Neural progenitor cell (in vitro differentiated cells): ENCODE results near the gene RAB34.

Experiments
- EZH2 ChIP-seq: fragments of 200-600 bp; sonication (generic); IDR thresholded peaks from 2 replicates; pipeline ENCODE4 v1.6.1; 2017; ENCODE audit warnings: antibody characterized with exemption, mild to moderate bottlenecking, moderate library complexity
- EZH2phosphoT487 ChIP-seq: fragments of 200-600 bp; sonication (generic); IDR thresholded peaks from 2 replicates; pipeline ENCODE4 v1.6.1; 2017; ENCODE audit warnings: antibody characterized with exemption
- TF ChIP-seq, protein P1 (sequence below): fragments of 200-600 bp; sonication (generic); IDR thresholded peaks from 2 replicates; pipeline ENCODE4 v1.5.1; 2017; ENCODE audit warnings: antibody characterized with exemption, mild to moderate bottlenecking

GRCh38 chr17:28716740-28717577, 709 bp downstream of the RAB34 start:
- TF ChIP-seq, protein P1, sequence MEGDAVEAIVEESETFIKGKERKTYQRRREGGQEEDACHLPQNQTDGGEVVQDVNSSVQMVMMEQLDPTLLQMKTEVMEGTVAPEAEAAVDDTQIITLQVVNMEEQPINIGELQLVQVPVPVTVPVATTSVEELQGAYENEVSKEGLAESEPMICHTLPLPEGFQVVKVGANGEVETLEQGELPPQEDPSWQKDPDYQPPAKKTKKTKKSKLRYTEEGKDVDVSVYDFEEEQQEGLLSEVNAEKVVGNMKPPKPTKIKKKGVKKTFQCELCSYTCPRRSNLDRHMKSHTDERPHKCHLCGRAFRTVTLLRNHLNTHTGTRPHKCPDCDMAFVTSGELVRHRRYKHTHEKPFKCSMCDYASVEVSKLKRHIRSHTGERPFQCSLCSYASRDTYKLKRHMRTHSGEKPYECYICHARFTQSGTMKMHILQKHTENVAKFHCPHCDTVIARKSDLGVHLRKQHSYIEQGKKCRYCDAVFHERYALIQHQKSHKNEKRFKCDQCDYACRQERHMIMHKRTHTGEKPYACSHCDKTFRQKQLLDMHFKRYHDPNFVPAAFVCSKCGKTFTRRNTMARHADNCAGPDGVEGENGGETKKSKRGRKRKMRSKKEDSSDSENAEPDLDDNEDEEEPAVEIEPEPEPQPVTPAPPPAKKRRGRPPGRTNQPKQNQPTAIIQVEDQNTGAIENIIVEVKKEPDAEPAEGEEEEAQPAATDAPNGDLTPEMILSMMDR: no peak
- TF ChIP-seq EZH2: no peak
- TF ChIP-seq EZH2phosphoT487: no peak
